C4-2B (cell line): ENCODE results near the gene RALA.
"Not testable (repeated sequence)": the region's sequence is repeated elsewhere in the genome, so short reads cannot be mapped to it uniquely, and the experiment has no call there.

Experiments
- H3K27ac ChIP-seq: fragments of 450-650 bp; 2 replicates; pipeline ENCODE4 v1.5.1; 2017
- CTCF ChIP-seq: fragments of 450-650 bp; conservative IDR thresholded peaks from 2 replicates; pipeline ENCODE4 v1.5.1; 2017; ENCODE audit warnings: mild to moderate bottlenecking
- ZFX ChIP-seq: fragments of 450-650 bp; IDR thresholded peaks from 2 replicates; pipeline ENCODE4 v1.6.1; 2017

Gene RALA

GRCh38 chr7:39745320-39745719 is 121.9 kb downstream of the RALA start:
- no peak overlapping the region for H3K27ac ChIP-seq
- no peak for TF ChIP-seq ZFX
- no peak for TF ChIP-seq CTCF

- TF ChIP-seq CTCF: peak; percentile 86
- no peak for TF ChIP-seq ZFX
- H3K27ac ChIP-seq: no peak overlapping the region
These were observed 122.9 kb downstream of the RALA start for GRCh38 chr7:39746103-39746819.

- no peak overlapping the region for H3K27ac ChIP-seq
- no peak for TF ChIP-seq CTCF
- TF ChIP-seq ZFX: no peak
These were observed 125.8 kb downstream of the RALA start for GRCh38 chr7:39749177-39749576.

- TF ChIP-seq CTCF: no peak
- TF ChIP-seq ZFX: no peak
- no peak overlapping the region for H3K27ac ChIP-seq
These were observed 126.3 kb downstream of the RALA start for GRCh38 chr7:39749717-39750116.

- H3K27ac ChIP-seq: no peak overlapping the region
- TF ChIP-seq CTCF (no peak), ZFX (no peak)
These were observed 127.1 kb downstream of the RALA start for GRCh38 chr7:39750253-39751077.

- not testable (repeated sequence) for H3K27ac ChIP-seq
These were observed 129.9 kb downstream of the RALA start for GRCh38 chr7:39753237-39753636.

GRCh38 chr7:39753823-39754325 is 130.5 kb downstream of the RALA start:
- no peak overlapping the region for H3K27ac ChIP-seq
- TF ChIP-seq CTCF: no peak
